H1 (cell line): ENCODE results near the gene CDHR2. TPM values are rescaled to one million over a fixed set of nuclear protein-coding genes. Genes with fewer than 3 reads are reported as not detected.
A peak's percentile ranks its signal among the peaks of the same experiment; 100 is the strongest.

Experiments used
- CTCF ChIA-PET: fragments of 300-600 bp; sonication (Branson Sonifier 250); formaldehyde crosslinking; loops from one replicate; lab custom pipeline; 2021; ENCODE audit not compliant: partially characterized antibody; lab: Charles Lee
- POLR2A ChIA-PET: fragments of 300-600 bp; sonication (Branson Sonifier 250); formaldehyde crosslinking; loops from one replicate; lab custom pipeline; 2021; ENCODE audit warnings: inconsistent platforms; ENCODE audit not compliant: partially characterized antibody; lab: Charles Lee
- DNase-seq, 2 experiments: peaks; one replicate each; pipeline versions ENCODE4 v3.0.0 to v3.0.0-alpha.2; 2010 to 2022; ENCODE audit warnings: low spot score in 2 of 2, low read depth in 1 of 2, mixed read lengths in 1 of 2
- FAIRE-seq: peaks from 2 replicates; lab custom pipeline; 2011; peaks lifted over from hg19 to GRCh38; lab: Jason Lieb, UNC
- H2AFZ ChIP-seq: 2 replicates; pipeline ENCODE4 v1.8.1; 2012; ENCODE audit warnings: low read length, inconsistent platforms
- H2AK5ac ChIP-seq: 2 replicates; pipeline ENCODE4 v1.6.1; 2013; ENCODE audit warnings: low read depth, low read length
- H2BK120ac ChIP-seq: replicated peaks from 2 replicates; pipeline ENCODE3; 2013; ENCODE audit warnings: low read depth, low read length, inconsistent platforms
- H2BK12ac ChIP-seq: 2 replicates; pipeline ENCODE4 v1.6.1; 2013; ENCODE audit warnings: low read depth, low read length
- H2BK15ac ChIP-seq: 2 replicates; pipeline ENCODE4 v1.6.1; 2013; ENCODE audit warnings: low read length
- H2BK20ac ChIP-seq: 2 replicates; pipeline ENCODE4 v1.6.1; 2013; ENCODE audit warnings: low read length
- H2BK5ac ChIP-seq: 2 replicates; pipeline ENCODE4 v1.6.1; 2013; ENCODE audit warnings: low read depth, low read length
- H3K14ac ChIP-seq: 2 replicates; pipeline ENCODE4 v1.6.1; 2013; ENCODE audit warnings: inconsistent platforms; ENCODE audit not compliant: insufficient read length
- H3K18ac ChIP-seq: 2 replicates; pipeline ENCODE4 v1.6.1; 2013; ENCODE audit warnings: low read length; ENCODE audit errors: extremely low read depth
- H3K23ac ChIP-seq: 2 replicates; pipeline ENCODE4 v1.6.1; 2013; ENCODE audit warnings: inconsistent platforms; ENCODE audit not compliant: insufficient read length
- H3K23me2 ChIP-seq: 2 replicates; pipeline ENCODE4 v1.6.1; 2013; ENCODE audit warnings: low read depth, low read length
- H3K27ac ChIP-seq: 2 replicates; pipeline ENCODE4 v1.6.1; 2011; ENCODE audit warnings: low read depth, low read length, inconsistent platforms
- H3K27me3 ChIP-seq, 4 experiments: replicated peaks in 1 of 4; 1 replicate in 1 of 4; 2 replicates in 3 of 4; pipeline versions ENCODE4 v1.6.1 to v1.8.1; 2011 to 2013; ENCODE audit warnings: low read length in 3 of 4, mild to moderate bottlenecking in 3 of 4, inconsistent platforms in 2 of 4, mixed read lengths in 2 of 4, moderate library complexity in 1 of 4; ENCODE audit not compliant: control insufficient read depth in 3 of 4, insufficient read depth in 3 of 4; ENCODE audit errors: extremely low read depth in 1 of 4
- H3K36me3 ChIP-seq, 4 experiments: 2 replicates each; pipeline versions ENCODE4 v1.6.1 to v1.8.1; 2011 to 2013; ENCODE audit warnings: mild to moderate bottlenecking in 4 of 4, low read length in 3 of 4, moderate library complexity in 2 of 4, control low read depth in 1 of 4, inconsistent platforms in 1 of 4; ENCODE audit not compliant: insufficient read depth in 4 of 4, control insufficient read depth in 2 of 4
- H3K4ac ChIP-seq: replicated peaks from 2 replicates; pipeline ENCODE3; 2013; ENCODE audit warnings: low read length, low read depth, mixed read lengths, inconsistent platforms; ENCODE audit not compliant: insufficient read length
- H3K4me1 ChIP-seq, 4 experiments: replicated peaks in 1 of 4; 1 replicate in 1 of 4; 2 replicates in 3 of 4; pipeline versions ENCODE4 v1.6.1 to v1.8.1; 2011 to 2013; ENCODE audit warnings: low read length in 3 of 4, inconsistent platforms in 2 of 4, mixed read lengths in 1 of 4; ENCODE audit not compliant: insufficient read depth in 4 of 4, control insufficient read depth in 3 of 4
- H3K4me2 ChIP-seq, 2 experiments: 2 replicates each; pipeline versions ENCODE4 v1.6.1 to v1.8.1; 2011 to 2013; ENCODE audit warnings: low read depth in 2 of 2, low read length in 2 of 2, control low read depth in 1 of 2, inconsistent platforms in 1 of 2, mild to moderate bottlenecking in 1 of 2; ENCODE audit not compliant: insufficient read depth in 1 of 2
- H3K4me3 ChIP-seq, 4 experiments: fragments of 200-600, 300-600 bp in 1 of 4; sonication (generic), shearing (Covaris generic), sonication (Bioruptor Twin) in 1 of 4; 2 replicates each; pipeline versions ENCODE4 v1.5.1 to v1.8.1; 2011 to 2016; ENCODE audit warnings: low read length in 4 of 4, low read depth in 3 of 4, control low read depth in 2 of 4, inconsistent platforms in 2 of 4, mild to moderate bottlenecking in 2 of 4, mixed read lengths in 1 of 4, moderate library complexity in 1 of 4; ENCODE audit not compliant: insufficient read depth in 2 of 4; ENCODE audit errors: extremely low read depth in 1 of 4
- H3K56ac ChIP-seq: replicated peaks from 2 replicates; pipeline ENCODE3; 2013; ENCODE audit warnings: low read depth, mild to moderate bottlenecking, mixed read lengths, low read length, inconsistent platforms; ENCODE audit not compliant: insufficient read length
- H3K79me1 ChIP-seq: 2 replicates; pipeline ENCODE4 v1.6.1; 2013; ENCODE audit warnings: low read depth, low read length, control low read depth
- H3K79me2 ChIP-seq, 2 experiments: 2 replicates each; pipeline versions ENCODE4 v1.6.1 to v1.8.1; 2012 to 2013; ENCODE audit warnings: low read length in 2 of 2, mild to moderate bottlenecking in 2 of 2, inconsistent platforms in 1 of 2; ENCODE audit not compliant: insufficient read depth in 2 of 2, control insufficient read depth in 1 of 2
- H3K9ac ChIP-seq, 4 experiments: replicated peaks in 1 of 4; 1 replicate in 1 of 4; 2 replicates in 3 of 4; pipeline versions ENCODE4 v1.6.1 to v1.8.1; 2011 to 2013; ENCODE audit warnings: low read depth in 3 of 4, low read length in 3 of 4, control low read depth in 2 of 4, mild to moderate bottlenecking in 2 of 4, moderate library complexity in 2 of 4, inconsistent platforms in 1 of 4; ENCODE audit errors: extremely low read depth in 1 of 4
- H3K9me3 ChIP-seq, 2 experiments: 2 replicates each; pipeline versions ENCODE4 v1.6.1 to v1.8.1; 2012 to 2013; ENCODE audit warnings: mild to moderate bottlenecking in 2 of 2, moderate library complexity in 2 of 2, control low read depth in 1 of 2, inconsistent platforms in 1 of 2, low read depth in 1 of 2, low read length in 1 of 2, mixed read lengths in 1 of 2; ENCODE audit not compliant: insufficient read depth in 2 of 2
- H4K20me1 ChIP-seq, 2 experiments: replicated peaks in 1 of 2; 2 replicates each; pipeline versions ENCODE3 to v1.8.1; 2011 to 2013; ENCODE audit warnings: inconsistent platforms in 2 of 2, low read length in 2 of 2, mild to moderate bottlenecking in 1 of 2; ENCODE audit not compliant: insufficient read depth in 2 of 2, control insufficient read depth in 1 of 2
- H4K5ac ChIP-seq: 2 replicates; pipeline ENCODE4 v1.6.1; 2013; ENCODE audit warnings: low read length, low read depth, mixed read lengths, inconsistent platforms; ENCODE audit not compliant: insufficient read length
- H4K8ac ChIP-seq: 2 replicates; pipeline ENCODE4 v1.8.0; 2013; ENCODE audit warnings: mild to moderate bottlenecking, moderate library complexity, low read length, inconsistent platforms; ENCODE audit not compliant: insufficient read depth; ENCODE audit errors: extremely low read depth
- H4K91ac ChIP-seq: replicated peaks from 2 replicates; pipeline ENCODE3; 2013; ENCODE audit warnings: low read length, mixed read lengths, inconsistent platforms; ENCODE audit not compliant: insufficient read length
- CBX8 ChIP-seq: fragments of 300-800, 300-1000 bp; sonication (generic); IDR thresholded peaks from 2 replicates; pipeline ENCODE4 v1.7.1; 2016; ENCODE audit warnings: low read depth, low read length, borderline replicate concordance
- FOSL1 ChIP-seq: IDR thresholded peaks from 2 replicates; pipeline ENCODE4 v1.6.1; 2011; ENCODE audit warnings: mild to moderate bottlenecking, low read depth, low read length, moderate library complexity; ENCODE audit not compliant: insufficient read depth
- HDAC2 ChIP-seq, 2 experiments: fragments of 300-600 bp in 1 of 2; sonication (generic) in 1 of 2; IDR thresholded peaks; 2 replicates each; pipeline ENCODE4 v1.6.1; 2011 to 2012; ENCODE audit warnings: low read depth in 2 of 2, low read length in 2 of 2, mild to moderate bottlenecking in 2 of 2, moderate library complexity in 2 of 2, borderline replicate concordance in 1 of 2, inconsistent platforms in 1 of 2
- KDM4A ChIP-seq: IDR thresholded peaks from one replicate; pipeline ENCODE4 v1.7.1; 2012; ENCODE audit warnings: low read depth, mild to moderate bottlenecking, moderate library complexity, low read length, inconsistent platforms; ENCODE audit not compliant: severe bottlenecking
- POLR2A ChIP-seq, 2 experiments: IDR thresholded peaks; 1 replicate in 1 of 2; 2 replicates in 1 of 2; pipeline ENCODE4 v1.6.1; 2011; ENCODE audit warnings: low read depth in 2 of 2, low read length in 2 of 2, mild to moderate bottlenecking in 2 of 2; ENCODE audit errors: control extremely low read depth in 1 of 2
- TEAD4 ChIP-seq: IDR thresholded peaks from 2 replicates; pipeline ENCODE4 v1.6.1; 2012; ENCODE audit warnings: low read depth, low read length, inconsistent platforms, mixed read lengths
- WGBS, 2 experiments: shearing (Covaris generic) in 1 of 2; methylation state at CpG; one replicate each; pipeline versions ENCODE4 v1.1.6 to v1.1.7; 2013 to 2015; ENCODE audit warnings: low lambda C conversion rate in 2 of 2, mixed read lengths in 2 of 2, inconsistent platforms in 1 of 2, low coverage in 1 of 2, missing lambda C conversion rate in 1 of 2; ENCODE audit not compliant: insufficient replicate concordance in 2 of 2, insufficient coverage in 1 of 2, insufficient read length in 1 of 2; ENCODE audit errors: extremely low coverage in 1 of 2, missing lambda C conversion rate in 1 of 2; 5-methylcytosine and 5-hydroxymethylcytosine counted together
- polyA plus RNA-seq, 7 experiments: library from polyadenylated mRNA; depleted of rRNA in 3 of 7; stranded (reverse) in 5 of 7; unstranded in 2 of 7; fragments of >200 nt in 5 of 7; fragments of 200-250 nt in 2 of 7; gene quantifications; 1 replicate in 5 of 7; 2 replicates in 1 of 7; 4 replicates in 1 of 7; pipeline versions ENCODE4 v1.2.1 to v1.2.3, GENCODE V29; 2011 to 2013; ENCODE audit warnings: missing spikeins in 2 of 7, mixed read lengths in 2 of 7
- total RNA-seq: library from RNA; stranded (reverse); fragmentation: NEBNext Ultra II Directional; extraction: Animal tissue kit (Norgen Biotek cat#: 25700); gene quantifications from 2 replicates; pipeline ENCODE4 v1.2.1, GENCODE V29; 2021

Gene CDHR2
- total and polyA plus RNA-seq, 2 of the 8 experiments (the other 6 are each of a cell fraction or from before 2014, with no cell fraction given) = 0.02 to 0.43 TPM

GRCh38 chr5:176540956-176541337, 8.2 kb upstream of the CDHR2 start:
- TF ChIP-seq CBX8 = no peak
- TF ChIP-seq POLR2A (IDR thresholded peaks at IDR 0.05; ENCODE audit: control extremely low read depth in 1 of 2, low read depth in 2 of 2, low read length in 2 of 2) = no peak
- no peak for TF ChIP-seq KDM4A
- TF ChIP-seq FOSL1 = no peak
- TF ChIP-seq TEAD4 = no peak
- TF ChIP-seq HDAC2 (IDR thresholded peaks at IDR 0.05; ENCODE audit: borderline replicate concordance in 1 of 2, low read depth in 2 of 2, low read length in 2 of 2) = no peak
- no peak overlapping the region for H3K23ac ChIP-seq
- H3K4ac ChIP-seq = peak overlapping the region; percentile 7
- H2AK5ac ChIP-seq = peak overlapping the region; percentile 20; the same call in 1 of the 2 replicates
- DNase-seq = no peak
- ChIA-PET POLR2A (interaction anchor here (4.5 to 21.1 kb wide), 2 partner anchors 13 to 21 kb away, joined by 22 to 458 read pairs; no protein-coding TSS in a partner anchor), CTCF (interaction anchor here (2.2 to 3.7 kb wide), 2 partner anchors 13 to 32 kb away, joined by 10 to 27 read pairs; no protein-coding TSS in a partner anchor)
- H2BK5ac ChIP-seq = peak overlapping the region; percentile 68; the same call in 1 of the 2 replicates
- H3K9me3 ChIP-seq = no peaks in the 10 kb centered on the region
- no peak overlapping the region for H3K27ac ChIP-seq
- H3K4me1 ChIP-seq = peaks cover 9 to 18% (median 18%) of the 10 kb centered on the region in 4 experiments
- 0 out of 2 replicates have a peak overlapping the region, but pooled peaks have one; percentile 8 for H2BK20ac ChIP-seq
- no peaks in the 10 kb centered on the region for H3K36me3 ChIP-seq
- peak overlapping the region; percentile 46 to 91; a peak in 3 of 4 replicates for H3K4me2 ChIP-seq
- peak overlapping the region; percentile 99 for H2BK12ac ChIP-seq
- 80% methylated on average over 8 of the region's 8 CpGs; no CpG with 5 or more reads in 1 of the 2 experiments for WGBS, 2 experiments
- H4K8ac ChIP-seq = no peak overlapping the region; the same call in 1 of the 2 replicates
- peak overlapping the region; percentile 34 for H4K5ac ChIP-seq
- H3K23me2 ChIP-seq = peaks cover 16% of the 10 kb centered on the region
- H3K18ac ChIP-seq = peak overlapping the region; percentile 83
- H4K91ac ChIP-seq = peak overlapping the region; percentile 91
- no peak overlapping the region; a peak in 1 of 8 replicates for H3K4me3 ChIP-seq
- H3K79me1 ChIP-seq = peaks cover 2% of the 10 kb centered on the region; the same call in 1 of the 2 replicates
- peak overlapping the region; percentile 61 for H2BK15ac ChIP-seq
- no peak overlapping the region for H2AFZ ChIP-seq
- H3K9ac ChIP-seq = no peak overlapping the region
- H3K56ac ChIP-seq = no peak overlapping the region
- peak overlapping the region; percentile 38 for H2BK120ac ChIP-seq
- H3K14ac ChIP-seq = no peak overlapping the region
- H3K79me2 ChIP-seq = peaks cover 5 to 8% of the 10 kb centered on the region in 2 experiments
- no peaks in the 10 kb centered on the region; a peak in 1 of 7 replicates for H3K27me3 ChIP-seq
- H4K20me1 ChIP-seq = no peaks in the 10 kb centered on the region
- FAIRE-seq = no peak
